ENCODE results near the gene LYST.

Gene LYST

DNA sequence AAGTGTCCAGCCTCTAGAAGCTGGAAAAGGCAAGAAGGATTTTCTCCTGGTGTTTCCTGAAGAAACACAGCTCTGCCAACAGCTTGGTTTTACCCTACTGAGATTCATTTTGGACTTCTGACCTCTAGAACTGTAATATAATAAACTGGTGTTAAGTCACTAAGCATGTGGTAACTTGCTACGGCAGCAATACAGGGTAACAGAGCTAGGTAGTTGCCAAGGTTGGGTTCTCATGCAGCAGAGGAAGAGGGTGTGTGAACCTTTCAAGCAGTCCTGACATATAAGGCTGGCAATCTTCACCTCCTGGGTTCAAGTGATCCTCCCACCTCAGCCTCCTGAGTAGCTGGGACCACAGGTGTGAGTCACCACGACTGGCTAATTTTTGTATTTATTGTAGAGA, 253.1 kb downstream of the LYST start:
- no peak for DNase-seq (ENCODE audit: low spot score)
- TF ChIP-seq, protein P1, sequence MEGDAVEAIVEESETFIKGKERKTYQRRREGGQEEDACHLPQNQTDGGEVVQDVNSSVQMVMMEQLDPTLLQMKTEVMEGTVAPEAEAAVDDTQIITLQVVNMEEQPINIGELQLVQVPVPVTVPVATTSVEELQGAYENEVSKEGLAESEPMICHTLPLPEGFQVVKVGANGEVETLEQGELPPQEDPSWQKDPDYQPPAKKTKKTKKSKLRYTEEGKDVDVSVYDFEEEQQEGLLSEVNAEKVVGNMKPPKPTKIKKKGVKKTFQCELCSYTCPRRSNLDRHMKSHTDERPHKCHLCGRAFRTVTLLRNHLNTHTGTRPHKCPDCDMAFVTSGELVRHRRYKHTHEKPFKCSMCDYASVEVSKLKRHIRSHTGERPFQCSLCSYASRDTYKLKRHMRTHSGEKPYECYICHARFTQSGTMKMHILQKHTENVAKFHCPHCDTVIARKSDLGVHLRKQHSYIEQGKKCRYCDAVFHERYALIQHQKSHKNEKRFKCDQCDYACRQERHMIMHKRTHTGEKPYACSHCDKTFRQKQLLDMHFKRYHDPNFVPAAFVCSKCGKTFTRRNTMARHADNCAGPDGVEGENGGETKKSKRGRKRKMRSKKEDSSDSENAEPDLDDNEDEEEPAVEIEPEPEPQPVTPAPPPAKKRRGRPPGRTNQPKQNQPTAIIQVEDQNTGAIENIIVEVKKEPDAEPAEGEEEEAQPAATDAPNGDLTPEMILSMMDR (IDR thresholded peaks at IDR 0.05; ENCODE audit: extremely low read depth, missing control alignments), result no peak

DNA sequence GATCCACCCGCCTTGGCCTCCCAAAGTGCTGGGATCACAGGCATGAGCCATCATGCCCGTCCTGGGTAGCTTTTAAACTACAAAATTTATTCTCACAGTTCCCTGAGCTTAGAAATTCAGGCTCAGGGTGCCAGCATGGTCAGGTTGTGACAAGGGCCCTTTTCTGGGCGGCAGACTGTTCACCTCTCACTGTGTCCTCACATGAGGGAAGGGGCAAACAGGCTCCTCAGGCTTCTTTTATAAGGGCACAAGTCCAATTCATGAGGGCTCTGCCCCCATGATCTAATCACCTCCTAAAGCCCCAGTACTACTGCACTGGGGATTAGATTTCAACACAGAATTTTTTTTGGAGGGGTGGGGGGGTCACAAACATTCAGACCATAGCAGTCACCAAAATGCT, 253.9 kb downstream of the LYST start:
- TF ChIP-seq, protein P1 (IDR thresholded peaks at IDR 0.05; ENCODE audit: extremely low read depth, missing control alignments), result no peak
- no peak for DNase-seq (ENCODE audit: low spot score)

Measured in GM20000 (cell line).